ENCODE data around the gene PPP4R1.

The PPP4R1 gene

GRCh38 chr18:9542924-9543323, 71.4 kb downstream of the PPP4R1 start:
- DNase-seq: no peak

GRCh38 chr18:9539938-9540337, 74.4 kb downstream of the PPP4R1 start:
- DNase-seq: no peak

- no peak for DNase-seq
Observed at GRCh38 chr18:9539283-9539682, 75.1 kb downstream of the PPP4R1 start.

- DNase-seq: no peak
Observed at GRCh38 chr18:9537677-9538076, 76.7 kb downstream of the PPP4R1 start.

GRCh38 chr18:9536354-9537152, 77.8 kb downstream of the PPP4R1 start:
- DNase-seq: no peak

- DNase-seq: no peak
Observed at GRCh38 chr18:9535430-9535991, 78.8 kb downstream of the PPP4R1 start.

- no peak for DNase-seq
Observed at GRCh38 chr18:9534844-9535243, 79.5 kb downstream of the PPP4R1 start.

GRCh38 chr18:9531791-9532410, 82.5 kb downstream of the PPP4R1 start:
- no peak for DNase-seq

GRCh38 chr18:9530226-9531009, 83.9 kb downstream of the PPP4R1 start:
- DNase-seq: no peak

- no peak for DNase-seq
Observed at GRCh38 chr18:9526458-9526857, 87.9 kb downstream of the PPP4R1 start.

GRCh38 chr18:9522952-9523351, 91.4 kb downstream of the PPP4R1 start:
- DNase-seq: no peak

GRCh38 chr18:9521770-9522169, 92.6 kb downstream of the PPP4R1 start:
- no peak for DNase-seq

- no peak for DNase-seq
Observed at GRCh38 chr18:9520666-9521065, 93.7 kb downstream of the PPP4R1 start.

- DNase-seq: no peak
Observed at GRCh38 chr18:9519399-9519798, 95.0 kb downstream of the PPP4R1 start.

GRCh38 chr18:9517869-9518268, 96.5 kb downstream of the PPP4R1 start:
- no peak for DNase-seq

- no peak for DNase-seq
Observed at GRCh38 chr18:9516437-9517064, 97.8 kb downstream of the PPP4R1 start.

GRCh38 chr18:9513971-9514512, 100.3 kb downstream of the PPP4R1 start:
- DNase-seq: no peak

GRCh38 chr18:9508446-9509025, 105.8 kb downstream of the PPP4R1 start:
- no peak for DNase-seq

GRCh38 chr18:9507565-9508088, 106.7 kb downstream of the PPP4R1 start:
- peak; percentile 36 for DNase-seq

GRCh38 chr18:9506046-9506792, 108.1 kb downstream of the PPP4R1 start:
- DNase-seq: peak; percentile 94
